OCI-M2 (cell line): ENCODE data around the gene PDCL2.
"Not testable (repeated sequence)": the region's sequence is repeated elsewhere in the genome, so short reads cannot be mapped to it uniquely, and the experiment has no call there.

Experiments used
- DNase-seq: peaks from one replicate; lab custom pipeline; 2025; ENCODE audit not compliant: unreplicated experiment; lab: John Stamatoyannopoulos, UW

PDCL2 gene

DNA sequence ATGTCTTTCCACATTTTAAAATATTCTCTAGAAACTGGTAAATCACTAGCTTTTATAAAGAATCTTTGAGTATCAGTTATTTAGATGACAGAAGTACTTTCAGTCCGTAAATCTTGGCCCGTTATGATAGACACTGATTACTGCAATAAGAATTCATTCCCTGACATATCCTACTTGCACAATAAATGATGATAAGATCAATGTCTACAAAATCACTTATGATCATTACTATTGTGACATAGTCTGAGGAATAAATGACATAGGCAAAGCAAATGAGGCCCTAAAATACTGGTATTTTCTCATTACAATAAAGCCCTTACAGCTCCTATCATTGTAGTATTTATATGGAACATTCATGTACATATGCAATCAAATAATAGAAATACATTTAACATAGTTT, 6.6 kb upstream of the PDCL2 start:
- no peak for DNase-seq

DNA sequence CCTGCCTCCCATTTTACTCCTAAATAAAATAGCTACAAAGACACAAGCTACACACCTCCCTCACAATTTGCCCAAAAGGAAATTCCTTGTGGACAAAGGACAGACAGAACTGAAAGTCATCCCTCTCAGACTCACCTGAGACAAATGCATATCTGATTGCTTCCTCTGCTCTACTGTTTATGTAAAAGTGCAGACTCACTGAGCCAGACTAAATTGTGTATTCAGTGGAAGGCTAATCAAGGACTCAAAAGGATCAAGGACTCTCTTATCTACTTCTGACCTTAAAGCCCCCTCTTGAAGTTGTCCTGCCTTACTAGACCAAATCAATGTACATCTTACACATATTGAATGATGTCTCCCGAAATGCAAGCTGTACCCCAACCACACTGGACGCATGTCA, 3.9 kb downstream of the PDCL2 start:
- DNase-seq = no peak

DNA sequence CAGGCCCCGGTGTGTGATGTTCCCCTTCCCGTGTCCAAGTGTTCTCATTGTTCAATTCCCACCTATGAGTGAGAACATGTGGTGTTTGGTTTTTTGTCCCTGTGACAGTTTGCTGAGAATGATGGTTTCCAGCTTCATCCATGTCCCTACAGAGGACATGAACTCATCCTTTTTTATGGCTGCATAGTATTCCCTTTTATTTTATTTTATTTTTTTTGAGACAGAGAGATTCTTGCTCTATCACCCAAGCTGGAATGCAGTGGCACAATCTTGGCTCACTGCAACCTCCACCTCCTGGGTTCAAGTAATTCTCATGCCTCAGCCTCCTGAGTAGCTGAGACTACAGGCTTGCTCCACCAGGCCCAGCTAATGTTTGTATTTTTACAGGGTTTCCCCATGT, 9.3 kb downstream of the PDCL2 start:
- DNase-seq = not testable (repeated sequence)

DNA sequence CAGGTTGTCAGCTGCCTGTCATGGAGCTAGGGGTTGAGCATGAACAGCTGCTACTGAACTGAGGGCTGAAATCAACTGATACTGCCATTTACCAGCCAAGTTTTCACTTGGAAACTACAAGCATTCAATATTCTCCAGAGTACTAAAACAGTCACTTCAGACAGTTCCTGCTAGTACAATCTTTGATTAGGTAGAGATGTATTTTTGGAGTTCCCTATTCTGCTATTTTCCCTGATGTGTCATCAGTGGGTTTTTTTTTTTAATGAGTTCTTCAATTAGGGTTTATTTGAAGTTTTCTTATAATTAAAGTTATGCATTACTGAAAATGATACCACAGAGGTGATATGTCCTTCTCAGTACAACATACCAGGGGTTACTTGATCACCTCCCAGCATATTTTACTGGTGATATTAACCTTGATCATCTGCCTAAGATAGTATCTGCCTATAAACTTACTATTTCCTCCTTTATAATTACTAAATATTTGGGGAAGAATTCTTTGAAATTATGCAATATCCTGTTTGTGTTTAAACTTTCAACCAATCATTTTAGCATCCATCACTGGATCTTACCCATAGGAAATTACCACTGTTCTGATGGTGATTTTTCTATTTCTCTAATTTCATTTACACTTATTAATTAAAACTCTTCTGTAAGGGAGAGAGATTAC, 13.6 kb downstream of the PDCL2 start:
- no peak for DNase-seq

DNA sequence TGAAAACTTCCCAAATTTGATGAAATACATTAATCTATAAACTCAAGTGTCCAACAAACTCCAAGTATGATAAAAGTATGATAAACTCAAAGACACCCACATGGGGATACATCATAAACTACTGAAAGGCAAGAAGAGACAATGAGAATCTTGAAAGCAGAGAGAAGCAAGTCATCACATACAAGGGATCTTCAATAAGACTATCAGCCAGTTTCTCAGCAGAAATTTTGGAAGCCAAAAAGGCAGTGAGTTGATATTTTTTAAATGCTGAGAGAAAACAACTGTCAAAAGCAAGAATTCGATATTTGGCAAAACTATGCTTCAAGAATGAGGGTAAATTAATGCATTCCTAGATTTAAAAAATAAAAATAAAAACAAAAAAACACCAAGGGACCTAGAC, 16.5 kb downstream of the PDCL2 start:
- DNase-seq = no peak

DNA sequence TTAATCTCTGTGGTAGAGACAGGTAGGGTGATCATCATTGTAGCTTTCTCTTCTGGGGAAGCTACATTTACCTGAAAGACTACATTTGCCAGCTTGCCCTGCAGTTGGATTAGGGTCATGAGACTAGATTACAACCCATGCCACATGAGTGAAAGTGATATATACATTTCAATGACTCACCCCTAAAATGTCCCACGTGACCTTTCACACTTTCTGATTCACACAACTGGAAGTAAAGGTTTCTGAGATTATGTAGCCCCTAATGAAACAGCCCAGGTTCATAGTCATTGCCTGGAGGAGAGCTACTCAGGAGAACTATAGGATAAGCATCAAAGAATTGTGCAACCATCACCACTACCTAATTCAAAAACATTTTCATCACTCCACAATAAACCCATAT, 17.8 kb downstream of the PDCL2 start:
- DNase-seq = no peak

DNA sequence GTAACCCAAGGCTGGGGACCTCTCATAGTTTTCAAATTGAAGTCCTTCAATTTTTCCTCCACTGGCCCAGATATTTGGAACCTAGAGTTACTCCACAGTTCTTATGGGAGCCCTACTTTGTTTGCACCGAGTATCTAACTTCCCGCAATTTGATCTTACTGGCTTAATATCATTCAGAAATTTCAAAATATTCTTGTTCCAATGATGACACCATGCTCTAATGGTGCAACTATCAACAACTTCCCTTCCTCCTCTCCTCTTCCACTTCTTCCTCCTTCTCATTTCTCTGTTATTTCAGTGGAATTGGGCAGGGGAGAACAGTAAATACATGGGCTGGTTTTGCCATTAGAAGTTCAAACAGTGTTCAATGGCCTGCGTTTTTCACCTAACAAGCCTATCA, 20.2 kb downstream of the PDCL2 start:
- DNase-seq = no peak

DNA sequence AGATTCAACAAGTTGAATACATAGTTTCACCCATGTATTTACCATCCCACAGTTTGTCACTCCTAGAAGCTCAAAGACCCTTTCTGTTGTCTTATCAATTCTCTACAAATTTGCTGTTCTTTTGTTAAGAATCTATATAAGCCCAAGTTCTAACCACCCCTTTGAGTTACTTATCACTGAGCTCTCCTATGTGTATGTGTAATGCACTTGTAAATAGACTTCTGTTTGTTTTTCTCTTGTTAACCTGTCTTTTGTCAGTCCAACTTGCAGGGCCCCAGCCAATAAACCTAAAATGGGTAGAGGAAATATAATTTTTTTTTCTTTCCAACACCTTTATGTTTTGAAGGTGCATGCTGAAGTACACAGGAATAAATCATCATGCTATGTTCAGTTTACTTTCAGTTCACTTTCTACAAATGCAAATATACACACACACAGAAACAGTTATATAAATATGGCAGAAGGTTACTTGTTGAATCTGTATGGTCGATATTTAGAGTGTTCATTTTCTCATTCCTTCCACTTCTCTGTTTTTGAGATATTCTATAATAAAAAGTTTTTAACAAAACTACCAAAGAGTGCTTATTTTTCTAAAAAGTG, 23.0 kb downstream of the PDCL2 start:
- no peak for DNase-seq

DNA sequence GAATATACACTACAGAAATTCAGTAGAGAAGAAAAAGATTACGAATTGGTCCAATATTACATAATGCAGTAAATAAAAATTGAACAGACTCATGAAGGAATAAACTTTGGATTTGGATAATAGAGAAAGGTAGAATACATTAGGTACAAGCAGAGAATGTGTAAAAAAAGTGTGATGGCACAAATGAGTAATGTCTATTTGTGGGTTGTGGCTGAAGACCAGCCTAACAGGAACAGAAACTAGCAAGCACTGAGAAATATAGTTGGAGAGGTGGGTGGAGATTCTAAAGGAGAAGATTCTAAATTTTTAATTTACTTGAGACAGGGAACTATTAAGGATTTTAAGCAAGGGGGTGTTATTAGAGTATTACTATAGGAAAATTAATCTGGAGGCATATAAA, 30.2 kb downstream of the PDCL2 start:
- no peak for DNase-seq

DNA sequence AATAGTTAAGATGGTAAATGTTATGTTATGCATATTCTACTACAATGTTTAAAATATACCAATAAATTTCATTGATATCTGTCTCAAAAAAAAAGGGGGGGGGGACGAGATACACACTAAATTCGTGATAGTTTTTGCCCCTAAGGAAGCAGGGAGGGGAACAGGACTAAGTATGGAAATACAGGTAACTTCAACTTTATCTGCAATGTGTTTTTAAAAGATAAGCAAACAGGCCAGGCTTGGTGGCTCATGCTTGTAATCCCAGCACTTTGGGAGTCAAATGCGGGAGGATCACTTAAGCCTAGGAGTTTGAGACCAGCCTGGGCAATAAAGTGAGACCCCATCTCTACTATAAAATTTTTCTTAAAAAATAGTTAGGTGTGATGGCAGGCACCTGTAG, 31.9 kb downstream of the PDCL2 start:
- DNase-seq = no peak

DNA sequence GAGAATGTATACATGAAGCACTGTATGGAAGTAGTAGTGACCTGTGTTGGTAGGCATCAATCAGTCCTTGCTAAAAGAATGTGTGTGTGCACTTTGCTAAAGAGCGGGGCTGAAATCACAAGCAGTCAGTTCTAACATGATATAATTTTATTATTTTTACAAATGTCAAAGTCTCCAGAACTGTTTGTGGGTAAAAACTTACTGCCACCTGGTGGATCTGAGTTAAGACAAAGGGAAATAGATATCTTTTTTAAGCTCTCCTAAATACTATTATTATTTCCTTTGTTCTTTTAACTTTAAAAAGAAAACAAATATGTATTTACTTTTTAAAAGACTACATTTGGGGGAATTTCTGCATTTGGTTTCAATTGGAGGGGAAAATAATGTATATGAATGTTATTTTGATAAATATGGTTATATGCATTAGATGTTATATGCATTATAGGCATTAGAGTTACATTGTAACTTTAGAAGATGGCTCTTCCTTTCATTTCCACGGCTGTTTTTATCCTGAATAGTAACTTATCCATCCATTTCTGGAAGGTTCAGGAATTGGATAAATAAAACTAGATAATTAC, 37.5 kb downstream of the PDCL2 start:
- no peak for DNase-seq

DNA sequence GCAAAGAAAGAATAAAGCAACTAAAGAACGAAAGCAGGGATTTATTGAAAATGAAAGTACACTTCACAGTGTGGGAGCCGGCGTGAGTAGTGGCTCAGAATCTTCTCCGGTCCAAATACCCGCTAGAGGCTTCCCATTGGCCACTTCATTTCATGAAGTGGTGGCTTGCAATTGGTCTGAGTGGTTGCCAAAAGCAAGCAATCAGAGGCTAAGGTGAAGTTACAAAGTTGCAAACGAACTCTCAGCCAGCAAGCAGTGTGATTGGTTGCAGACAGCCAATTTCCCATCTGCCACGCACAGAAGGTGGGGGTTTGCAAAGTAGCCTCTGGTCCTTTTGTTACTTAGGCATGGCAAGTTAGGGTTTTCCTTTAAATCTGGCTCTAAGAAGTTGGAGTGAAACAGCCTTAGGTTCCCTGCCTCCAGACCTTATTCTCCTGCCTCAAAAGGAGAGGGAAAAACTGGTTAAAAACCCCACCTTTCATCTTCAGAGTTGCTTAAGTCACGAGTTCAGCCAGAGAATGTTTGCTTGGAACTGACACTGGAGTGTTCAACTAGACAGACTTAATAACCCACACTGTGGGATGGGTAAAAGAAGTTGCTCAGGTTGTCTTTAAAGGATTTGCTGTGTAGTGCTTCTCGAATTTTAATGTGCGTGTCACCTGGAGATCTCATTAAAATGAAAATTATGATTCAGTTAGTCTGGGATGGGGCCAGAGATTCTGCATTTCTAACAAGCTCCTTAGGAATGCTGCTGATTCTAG, 38.4 kb downstream of the PDCL2 start:
- no peak for DNase-seq

DNA sequence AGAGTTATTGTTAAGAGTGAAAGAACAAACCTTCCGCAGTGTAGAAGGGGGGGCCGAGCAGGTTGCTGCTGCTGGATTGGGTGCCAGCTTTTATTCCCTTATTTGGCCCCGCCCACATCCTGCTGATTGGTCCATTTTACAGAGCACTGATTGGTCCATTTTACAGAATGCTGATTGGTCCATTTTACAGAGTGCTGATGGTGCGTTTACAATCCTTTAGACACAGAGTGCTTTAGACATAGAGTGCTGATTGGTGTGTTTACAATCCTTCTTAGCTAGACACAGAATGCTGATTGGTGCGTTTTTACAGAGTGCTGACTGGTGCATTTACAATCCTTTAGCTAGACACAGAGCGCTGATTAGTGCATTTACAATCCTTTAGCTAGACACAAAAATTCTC, 40.1 kb downstream of the PDCL2 start:
- DNase-seq = not testable (repeated sequence)

DNA sequence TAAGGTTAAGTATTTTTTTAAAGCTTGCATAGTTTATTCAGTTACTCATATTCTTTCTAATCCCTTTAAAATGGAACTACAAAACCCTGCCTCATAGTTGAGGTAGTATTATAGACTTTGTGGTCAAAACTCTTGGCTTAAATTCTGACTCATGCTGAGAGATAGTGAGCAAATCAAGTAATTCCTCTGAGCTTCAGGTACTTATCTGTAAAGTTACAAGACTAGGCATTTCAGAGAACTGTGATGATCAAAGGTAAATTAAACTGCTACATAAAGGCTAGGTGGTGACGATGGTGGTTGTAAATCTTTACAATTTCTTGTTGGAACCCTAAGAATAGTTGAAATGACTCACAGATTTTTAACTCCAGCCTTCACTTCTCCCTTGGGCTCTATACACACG, 42.2 kb downstream of the PDCL2 start:
- no peak for DNase-seq

DNA sequence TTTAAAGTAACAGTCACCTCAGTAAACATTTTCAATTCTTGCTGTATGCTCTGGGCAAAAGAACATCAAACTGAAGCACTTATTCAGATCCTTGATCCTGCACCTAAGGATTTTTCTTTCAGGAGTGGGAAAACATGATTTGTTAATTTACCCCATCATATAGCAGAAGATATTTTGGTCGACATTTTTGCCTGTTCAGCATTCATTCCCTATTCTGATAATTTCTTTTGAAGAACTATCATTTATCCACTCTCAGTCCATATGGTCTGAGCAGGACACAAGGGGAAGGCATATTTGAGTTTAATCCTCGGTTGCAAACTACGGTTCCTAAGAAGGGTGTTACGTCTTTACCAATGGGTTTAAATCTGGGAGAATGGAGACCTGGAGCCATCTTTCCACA, 44.1 kb downstream of the PDCL2 start:
- no peak for DNase-seq

DNA sequence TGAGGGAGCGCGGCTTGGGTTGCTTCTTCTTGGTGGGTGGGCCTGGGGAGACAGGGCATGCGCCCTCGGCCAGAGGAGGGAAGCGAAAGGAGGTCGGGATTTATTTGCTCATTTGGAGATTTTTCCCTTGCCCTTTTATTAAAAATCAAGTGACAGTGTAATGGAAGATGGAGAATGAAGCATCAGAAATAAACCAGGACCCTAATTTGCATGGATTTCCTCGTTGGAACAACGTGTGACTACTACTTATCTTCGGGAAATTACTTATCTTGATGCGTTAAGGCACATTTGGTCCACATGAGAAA, 44.6 kb downstream of the PDCL2 start:
- no peak for DNase-seq

DNA sequence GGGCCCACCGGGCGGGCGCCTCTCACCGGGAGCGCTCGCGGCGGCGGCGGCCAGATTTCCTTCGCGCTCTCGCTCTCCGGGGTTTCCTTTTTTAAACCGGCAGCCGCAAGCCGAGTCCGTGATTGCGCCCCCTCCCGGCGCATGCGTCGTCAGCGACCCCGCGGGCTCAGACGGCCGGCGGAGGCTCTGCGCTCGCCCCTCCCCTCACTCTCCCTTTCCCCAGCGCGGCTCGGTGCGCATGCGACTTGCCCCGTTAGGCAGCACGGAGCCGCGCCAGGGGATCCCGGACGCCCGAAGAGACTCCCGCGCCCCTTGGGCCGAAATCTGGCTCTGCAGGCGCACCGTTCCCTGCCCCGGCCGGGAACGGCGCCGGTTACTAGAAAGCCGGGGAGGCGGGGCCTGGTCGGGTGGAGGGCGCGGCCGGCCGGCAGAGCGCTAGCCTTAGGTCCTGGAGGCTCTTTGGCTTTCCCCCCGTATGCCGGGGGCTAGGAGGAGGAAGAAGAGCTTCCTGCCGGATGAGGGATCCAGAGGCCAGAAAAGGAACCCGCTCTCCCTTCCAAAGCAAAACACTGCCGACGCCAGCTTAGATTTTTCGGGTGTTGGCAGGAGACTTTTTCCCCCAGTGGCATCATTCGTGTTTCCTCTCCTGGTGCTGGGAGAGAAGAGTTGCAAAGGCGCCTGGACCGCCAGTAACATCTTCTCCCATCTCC, 45.1 kb downstream of the PDCL2 start, which contains the start of gene CLOCK:
Gene CLOCK (minus strand): TSS at position 154 of the 710 bp plus-strand sequence. CDS start 64,124 bp downstream, outside the sequence.
- DNase-seq = no peak

DNA sequence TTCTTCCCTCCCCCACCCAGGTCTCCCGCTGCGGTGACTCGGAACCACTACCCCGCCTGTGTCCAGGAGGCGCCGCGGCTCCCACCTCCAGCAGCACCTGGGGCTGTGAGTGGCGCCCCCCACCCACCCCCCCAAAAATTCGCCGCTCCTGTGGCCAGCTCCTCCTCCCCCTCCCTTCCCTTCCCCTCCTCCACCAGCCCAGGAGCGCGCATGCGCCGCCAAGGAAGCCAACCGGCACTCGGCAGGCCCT, 45.6 kb downstream of the PDCL2 start:
- no peak for DNase-seq

DNA sequence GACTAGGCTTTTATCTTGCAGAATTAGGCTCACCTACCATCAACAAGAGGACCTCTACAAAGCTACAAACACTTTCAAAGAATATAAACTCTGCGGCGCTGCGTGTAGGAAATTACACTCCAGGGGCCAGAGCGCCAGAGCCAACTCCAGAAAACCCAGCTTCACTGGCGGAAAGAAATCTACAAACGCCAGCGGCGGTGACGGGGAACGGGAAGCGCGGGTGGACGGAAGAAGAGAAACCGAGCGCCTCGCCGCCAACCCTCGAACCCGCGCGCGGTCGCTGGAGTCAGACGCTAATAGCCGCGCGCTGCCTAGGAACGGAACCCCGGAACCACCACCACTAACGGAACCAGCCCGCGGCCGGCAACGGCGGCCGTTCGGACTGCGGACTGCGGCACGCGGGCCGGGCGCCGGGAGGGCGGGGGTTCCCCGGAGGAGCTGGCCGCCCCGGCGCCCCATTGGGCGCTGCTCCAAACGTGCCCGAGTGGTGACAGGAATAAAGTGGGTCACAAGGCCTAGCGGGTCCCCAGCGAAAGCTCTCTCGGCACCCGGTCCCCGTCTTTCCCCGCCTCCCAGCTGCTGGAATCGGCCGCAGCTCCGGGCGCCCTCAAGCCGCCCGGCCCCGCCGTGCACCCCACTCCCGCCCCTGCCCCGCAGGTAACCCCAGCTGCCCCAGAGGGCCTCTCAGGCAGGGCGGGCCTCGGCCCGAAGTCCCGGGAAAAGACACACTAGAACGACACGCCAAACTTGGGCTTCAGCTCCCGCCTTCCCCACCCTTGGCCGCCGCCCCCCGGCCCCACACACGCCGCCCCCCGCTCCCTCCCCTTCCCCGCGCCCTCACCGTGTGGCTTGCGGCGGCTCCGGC, 46.2 kb downstream of the PDCL2 start:
- DNase-seq = no peak

DNA sequence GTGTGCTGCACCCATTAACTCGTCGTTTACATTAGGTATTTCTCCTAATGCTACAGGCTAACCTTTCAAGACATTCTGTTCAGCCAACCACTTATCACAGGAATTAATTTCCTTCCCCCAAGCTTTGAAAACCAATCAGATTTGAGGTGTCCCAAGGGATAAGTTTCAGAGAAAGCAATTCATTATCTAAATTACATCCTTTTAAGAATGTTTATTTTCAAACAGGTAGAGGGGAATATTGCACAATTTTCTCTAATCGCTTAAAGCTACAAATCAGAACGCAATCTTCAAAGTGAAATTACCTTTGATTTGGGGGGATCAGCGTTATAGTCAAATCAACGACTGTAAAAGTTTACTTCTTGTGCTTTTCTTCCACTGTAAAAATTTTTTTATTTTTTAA, 46.9 kb downstream of the PDCL2 start:
- no peak for DNase-seq

DNA sequence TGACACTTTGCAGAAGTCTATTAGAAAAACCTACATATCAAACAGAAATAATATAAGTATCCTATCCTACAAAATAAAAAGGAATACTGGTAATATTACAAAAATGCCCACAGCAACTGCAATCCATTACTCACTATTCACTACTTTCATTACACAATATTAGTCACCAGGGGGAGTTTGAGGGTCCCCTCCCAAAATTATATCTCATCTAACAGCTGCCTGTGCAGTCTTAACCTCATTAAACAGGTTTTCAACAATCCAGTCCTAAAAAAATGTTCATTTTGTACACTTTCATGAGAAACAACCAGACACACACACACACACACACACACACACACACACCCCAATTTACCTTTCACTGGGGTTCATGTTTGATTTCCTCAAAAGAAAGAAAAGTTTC, 48.2 kb downstream of the PDCL2 start:
- no peak for DNase-seq
